Suppressor macrophage treated with lipopolysaccharide for 1 hour (primary cell): ENCODE measurements around the gene BAHCC1.

Source experiments
- DNase-seq, 3 donors: peaks; one replicate each; pipeline ENCODE4 v3.0.0-alpha.2; 2020 to 2022

Gene BAHCC1

DNA sequence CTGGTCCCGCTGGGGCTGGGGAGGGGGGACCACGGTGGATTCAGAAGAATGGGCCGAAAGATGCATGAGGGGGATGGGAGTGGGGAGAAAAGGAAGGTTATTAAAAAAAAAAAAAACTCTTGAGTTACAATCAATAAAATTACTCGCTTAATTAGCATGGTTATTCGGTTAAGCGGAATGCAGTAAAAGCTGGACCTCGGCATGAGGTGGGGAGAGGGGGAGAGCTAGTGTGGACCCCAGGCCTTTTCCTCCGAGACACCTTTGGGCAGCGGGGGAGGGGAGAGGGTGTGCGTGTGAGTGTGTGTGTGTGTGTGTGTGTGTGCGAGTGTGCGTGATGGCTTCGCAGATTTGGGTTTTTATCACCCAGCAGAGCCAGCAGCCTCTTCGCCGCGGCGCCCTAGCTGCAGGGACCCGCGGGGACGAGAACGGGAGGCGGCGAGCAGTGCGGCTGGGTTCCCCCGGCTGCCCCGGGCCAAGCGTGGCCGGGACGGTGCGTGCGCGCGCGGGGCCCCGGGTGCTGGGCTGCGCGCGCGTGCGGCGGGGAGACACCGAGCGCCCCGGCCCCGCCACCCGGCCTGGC, 3.7 kb downstream of the BAHCC1 start:
- peak in 2 of 3 donors; percentile 34 to 66 for DNase-seq

GRCh38 chr17:81399481-81400153, 4.4 kb downstream of the BAHCC1 start:
- peak; percentile 64 to 88 (median 72) for DNase-seq

GRCh38 chr17:81400154-81400977, 5.1 kb downstream of the BAHCC1 start:
- DNase-seq, result peak in 2 of 3 donors; percentile 30 to 60

DNA sequence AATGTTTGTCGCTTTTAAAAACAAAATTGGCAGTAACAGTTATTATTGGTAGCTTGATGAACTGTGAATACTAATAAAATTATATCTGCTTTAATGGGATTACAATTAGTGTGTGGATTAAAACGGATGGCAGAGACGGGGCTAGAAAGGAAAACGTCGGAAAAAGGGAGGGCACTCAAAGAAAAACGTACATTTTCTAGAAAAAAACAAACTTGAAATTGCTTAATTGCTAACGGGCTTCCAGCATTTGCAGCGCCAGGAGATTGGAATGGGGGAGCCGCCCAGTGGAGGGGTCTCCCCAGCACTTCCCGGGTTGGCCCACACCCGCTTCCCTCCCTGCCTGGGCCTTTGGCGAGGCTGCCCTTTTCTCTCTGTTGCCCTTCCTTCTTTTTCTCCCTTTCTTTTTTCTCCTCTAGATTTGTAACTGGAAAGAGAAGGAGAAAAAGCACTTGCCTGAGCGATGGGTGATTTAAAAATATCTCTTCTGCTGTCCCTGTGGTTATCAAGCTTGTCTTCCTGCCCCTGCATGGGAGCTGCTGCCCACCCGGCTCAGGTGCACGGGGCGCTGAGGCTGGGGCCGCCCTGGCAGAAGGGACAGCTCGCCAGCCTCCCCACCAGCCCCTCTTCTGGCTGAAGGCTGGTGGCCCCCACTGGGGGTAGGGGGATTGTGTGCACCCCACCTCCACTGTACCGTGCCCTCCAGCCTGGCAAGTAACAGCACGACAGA, 5.9 kb downstream of the BAHCC1 start:
- no peak for DNase-seq

GRCh38 chr17:81401723-81402529, 6.7 kb downstream of the BAHCC1 start:
- DNase-seq, result peak; percentile 63 to 75 (median 67)

- no peak for DNase-seq
These were observed 7.3 kb downstream of the BAHCC1 start for GRCh38 chr17:81402530-81402941.

DNA sequence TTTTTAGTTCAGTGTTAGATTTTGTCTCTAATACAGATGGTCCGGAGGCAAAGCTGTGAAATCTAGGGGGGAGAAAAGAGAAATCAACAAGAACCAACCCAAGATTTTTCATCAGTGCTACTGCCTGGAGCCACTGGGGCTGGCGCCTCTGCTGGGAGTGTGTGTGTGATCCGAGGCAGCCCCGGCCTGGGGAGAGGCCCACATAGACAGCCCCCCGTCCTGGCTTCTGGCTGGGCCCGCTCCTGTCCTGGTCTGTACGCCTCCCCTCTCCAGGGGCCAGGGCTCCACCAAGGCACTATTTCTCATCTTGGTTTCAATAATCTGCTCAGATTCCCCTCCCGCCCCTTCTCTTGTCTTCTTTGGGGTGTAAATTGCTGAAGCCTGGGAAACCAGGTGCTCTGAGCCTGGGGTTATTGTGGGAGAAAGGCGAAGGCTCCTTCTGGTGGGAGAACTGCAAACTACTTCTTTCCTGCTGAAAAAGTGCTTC, 7.8 kb downstream of the BAHCC1 start:
- DNase-seq, result no peak

GRCh38 chr17:81403671-81404534, 8.6 kb downstream of the BAHCC1 start:
- no peak for DNase-seq

DNA sequence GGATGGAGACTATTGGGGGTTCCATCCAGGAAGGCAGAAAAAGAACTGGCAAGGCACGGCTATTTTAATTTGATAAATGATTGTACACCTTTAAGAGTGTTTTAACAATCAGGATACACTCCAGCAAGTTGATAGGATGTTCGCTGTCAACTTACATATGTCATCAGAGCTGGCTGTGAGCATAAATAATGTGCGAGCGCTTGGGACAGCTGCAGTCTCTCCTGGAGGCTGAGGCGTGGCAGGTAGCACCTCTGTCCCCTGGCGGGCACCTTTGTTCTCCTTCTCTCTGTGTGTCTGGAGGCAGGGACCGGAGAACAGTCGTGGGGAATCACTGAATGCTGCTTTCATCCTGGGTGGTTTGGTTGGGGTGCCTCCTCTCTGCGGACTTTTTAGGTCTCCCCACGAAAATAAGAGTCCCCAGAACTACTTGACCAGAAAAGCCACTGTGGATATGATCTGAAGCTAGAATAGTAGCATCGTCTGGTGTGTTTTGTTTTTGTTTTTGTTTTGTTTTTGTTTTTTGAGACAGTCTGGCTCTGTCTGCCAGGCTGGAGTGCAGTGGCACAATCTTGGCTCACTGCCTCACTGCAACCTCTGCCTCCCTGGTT, 9.4 kb downstream of the BAHCC1 start:
- DNase-seq, result no peak

DNA sequence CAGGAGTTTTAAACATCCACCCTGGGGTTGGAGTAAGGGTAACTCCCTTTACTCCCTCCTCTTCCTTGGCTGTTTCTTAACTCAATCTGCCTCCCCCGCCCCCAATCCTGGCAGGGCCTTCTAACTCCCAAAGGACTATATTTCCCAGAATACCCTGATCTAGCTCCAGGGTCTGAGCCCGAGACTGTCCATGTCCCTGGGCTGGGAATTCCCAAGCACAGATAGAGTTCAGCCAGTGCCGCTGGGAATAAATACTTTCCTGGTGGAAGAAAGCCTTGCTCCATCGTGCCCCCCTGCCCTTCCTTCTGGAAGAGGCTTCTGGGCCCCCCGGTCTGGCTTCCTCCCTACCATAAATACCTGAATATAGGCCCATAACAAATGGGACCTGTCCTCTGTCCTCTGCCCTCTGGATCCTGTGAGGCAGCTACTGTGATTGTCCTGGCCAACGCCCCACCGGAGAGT, 10.2 kb downstream of the BAHCC1 start:
- DNase-seq, result no peak

GRCh38 chr17:81406117-81406953, 11.1 kb downstream of the BAHCC1 start:
- DNase-seq, result no peak

DNA sequence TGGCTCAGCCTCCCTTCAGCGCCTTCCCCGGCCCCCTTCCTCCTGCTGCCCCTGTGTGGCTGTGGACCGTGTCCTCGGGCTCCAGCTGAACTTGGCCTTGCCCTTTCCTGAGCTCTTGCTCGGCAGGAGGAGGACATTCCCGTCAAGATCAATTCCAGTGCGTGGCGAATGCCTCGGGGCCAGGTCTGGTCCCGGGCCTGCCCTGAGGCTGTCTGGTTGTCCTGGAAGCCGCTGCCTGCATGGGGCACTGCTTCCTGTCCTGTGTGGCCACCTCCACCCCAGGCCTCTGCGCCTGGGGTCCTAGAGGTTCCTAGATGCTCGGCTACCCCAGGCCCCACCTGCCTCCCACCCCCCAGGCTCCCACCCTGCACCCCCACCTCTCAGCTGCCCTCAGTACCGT, 12.8 kb downstream of the BAHCC1 start:
- DNase-seq, result no peak

GRCh38 chr17:81409190-81409935, 14.1 kb downstream of the BAHCC1 start:
- no peak for DNase-seq

- DNase-seq, result no peak
These were observed 15.6 kb downstream of the BAHCC1 start for GRCh38 chr17:81410852-81411251.

DNA sequence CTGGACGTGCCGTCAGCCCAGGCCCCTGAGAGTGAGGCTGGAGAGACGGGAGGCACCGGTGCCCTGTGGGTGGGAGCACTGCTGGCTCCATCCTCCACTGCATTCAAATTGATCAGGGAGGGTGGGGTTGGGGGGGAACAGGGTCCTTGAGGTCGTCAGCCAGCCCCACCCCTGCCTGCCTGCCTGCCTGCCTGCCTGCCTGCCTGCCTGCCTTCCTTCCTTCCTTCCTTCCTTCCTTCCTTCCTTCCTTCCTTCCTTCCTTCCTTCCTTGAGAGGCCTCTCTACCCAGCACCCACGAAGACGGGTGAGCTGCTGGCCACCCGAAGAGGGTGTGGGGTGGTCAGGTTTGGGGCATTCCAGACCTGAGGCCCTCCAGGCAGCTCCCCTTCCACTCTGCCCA, 16.0 kb downstream of the BAHCC1 start:
- no peak for DNase-seq

- peak; percentile 55 to 71 (median 57) for DNase-seq
These were observed 17.3 kb downstream of the BAHCC1 start for GRCh38 chr17:81412490-81413093.

GRCh38 chr17:81413497-81414135, 18.4 kb downstream of the BAHCC1 start:
- no peak for DNase-seq
